Cardiac septum (tissue), 1 donor: ENCODE results near the gene BLM. TPM values are rescaled to one million over a fixed set of nuclear protein-coding genes. Genes with fewer than 3 reads are reported as not detected.
"Not testable (repeated sequence)": the region's sequence is repeated elsewhere in the genome, so short reads cannot be mapped to it uniquely, and the experiment has no call there.

Experiments
- DNase-seq: peaks from one replicate; pipeline ENCODE4 v3.0.0-alpha.2; 2020; ENCODE audit warnings: low spot score
- intact Hi-C: fragments of 100-400 bp; cut with DNase I; formaldehyde crosslinking; loops from one replicate; pipeline ENCODE4 v1.14.0; 2022
- total RNA-seq: library from RNA; stranded (reverse); fragmentation: NEBNext Ultra II Directional; extraction: Animal tissue kit (Norgen Biotek cat#: 25700); gene quantifications from one replicate; pipeline ENCODE4 v1.2.1, GENCODE V29; 2021
- donor health status: DM: no; HTN: no; CAD: no.

BLM gene
- total RNA-seq, 1 donor from 2014 or later = 0.75 TPM

DNA sequence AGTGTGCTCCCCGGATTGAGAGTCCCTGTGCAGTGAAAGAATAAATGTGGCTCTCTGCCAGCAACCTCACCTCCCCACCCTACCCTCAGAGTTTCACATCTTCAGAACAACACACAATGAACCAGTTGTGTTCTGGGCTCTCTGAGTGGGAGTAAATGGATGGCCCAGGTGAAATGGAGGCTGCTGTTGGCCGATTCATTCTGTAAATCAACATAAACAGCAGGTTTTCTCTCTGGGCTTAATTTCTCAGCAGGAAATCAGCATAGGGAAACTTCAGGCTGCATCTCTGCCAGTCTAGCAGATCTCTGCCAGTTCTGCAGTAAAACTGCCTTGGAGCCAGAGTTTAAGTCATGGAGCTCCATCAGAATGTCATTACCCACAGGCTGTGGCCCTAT, 96.6 kb downstream of the BLM start:
- DNase-seq = no peak
- intact Hi-C loops = no loop called here

DNA sequence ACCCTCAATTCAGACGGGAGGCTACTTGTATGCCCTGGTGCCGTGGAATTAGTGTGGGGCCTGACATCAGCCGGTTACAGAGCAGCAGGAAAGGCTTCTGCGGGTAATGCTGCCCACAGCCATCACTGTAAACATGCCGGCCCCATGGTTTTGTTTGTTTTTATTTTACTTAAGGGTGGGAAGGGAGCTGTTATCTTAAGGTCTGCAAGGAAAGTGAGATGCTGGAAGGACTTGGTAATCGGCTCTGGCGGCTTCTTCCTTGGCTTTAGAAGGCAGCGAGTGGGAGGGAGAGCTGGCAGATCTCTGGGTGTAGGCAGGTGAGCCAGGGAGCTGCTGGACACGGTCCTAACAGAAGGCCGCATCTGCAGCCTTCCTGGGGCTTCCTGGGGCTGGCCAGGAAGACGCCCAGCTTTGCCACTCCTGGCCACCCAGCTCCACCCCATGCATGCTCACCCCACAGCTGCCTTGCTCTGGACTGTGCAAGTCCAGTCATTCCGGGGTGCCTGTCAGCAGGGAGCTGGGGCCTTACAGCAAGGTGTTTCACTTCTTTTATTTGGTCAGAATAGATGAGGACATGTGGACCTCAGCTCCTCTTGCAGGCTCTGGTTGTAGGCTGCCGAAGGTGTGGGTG, 97.2 kb downstream of the BLM start:
- intact Hi-C loops = no loop called here

DNA sequence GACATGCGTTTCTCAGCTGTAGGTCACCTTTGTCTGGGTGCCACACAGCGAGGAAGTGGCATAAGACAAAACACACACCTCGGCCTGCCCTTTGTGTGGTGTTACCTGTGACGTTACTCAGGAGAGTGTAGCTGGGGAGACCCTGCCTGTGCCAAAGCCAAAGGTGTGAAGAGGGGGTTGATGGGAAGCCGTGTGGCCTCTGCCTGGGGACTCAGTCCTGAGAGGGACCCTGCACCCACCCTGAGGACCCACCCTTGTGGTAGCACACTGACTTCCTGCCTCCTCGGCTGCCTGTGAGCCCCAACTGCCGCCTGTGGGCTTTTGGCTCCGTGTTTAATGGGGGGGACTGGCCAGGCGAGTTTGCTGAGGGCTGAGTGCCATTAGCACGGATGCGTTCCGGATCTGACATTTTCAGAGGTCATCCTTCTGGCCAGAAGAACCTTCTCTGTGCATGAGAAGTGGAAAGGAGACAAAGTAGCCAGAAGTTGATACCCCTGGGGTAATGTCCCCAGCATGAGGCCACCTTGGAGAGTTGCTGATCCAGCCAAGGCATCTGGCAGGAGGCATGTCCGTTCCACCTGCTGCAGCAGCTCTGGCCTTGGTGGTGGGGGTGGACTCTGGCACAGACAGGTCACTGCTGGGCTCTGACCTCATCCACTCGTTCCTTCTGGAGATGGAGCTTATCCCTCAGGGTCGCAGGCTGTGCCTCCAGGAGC, 99.4 kb downstream of the BLM start:
- intact Hi-C loops = no loop called here

More for the DNA sequence above, 97.2 kb downstream of the BLM start:
- no peak for DNase-seq

DNA sequence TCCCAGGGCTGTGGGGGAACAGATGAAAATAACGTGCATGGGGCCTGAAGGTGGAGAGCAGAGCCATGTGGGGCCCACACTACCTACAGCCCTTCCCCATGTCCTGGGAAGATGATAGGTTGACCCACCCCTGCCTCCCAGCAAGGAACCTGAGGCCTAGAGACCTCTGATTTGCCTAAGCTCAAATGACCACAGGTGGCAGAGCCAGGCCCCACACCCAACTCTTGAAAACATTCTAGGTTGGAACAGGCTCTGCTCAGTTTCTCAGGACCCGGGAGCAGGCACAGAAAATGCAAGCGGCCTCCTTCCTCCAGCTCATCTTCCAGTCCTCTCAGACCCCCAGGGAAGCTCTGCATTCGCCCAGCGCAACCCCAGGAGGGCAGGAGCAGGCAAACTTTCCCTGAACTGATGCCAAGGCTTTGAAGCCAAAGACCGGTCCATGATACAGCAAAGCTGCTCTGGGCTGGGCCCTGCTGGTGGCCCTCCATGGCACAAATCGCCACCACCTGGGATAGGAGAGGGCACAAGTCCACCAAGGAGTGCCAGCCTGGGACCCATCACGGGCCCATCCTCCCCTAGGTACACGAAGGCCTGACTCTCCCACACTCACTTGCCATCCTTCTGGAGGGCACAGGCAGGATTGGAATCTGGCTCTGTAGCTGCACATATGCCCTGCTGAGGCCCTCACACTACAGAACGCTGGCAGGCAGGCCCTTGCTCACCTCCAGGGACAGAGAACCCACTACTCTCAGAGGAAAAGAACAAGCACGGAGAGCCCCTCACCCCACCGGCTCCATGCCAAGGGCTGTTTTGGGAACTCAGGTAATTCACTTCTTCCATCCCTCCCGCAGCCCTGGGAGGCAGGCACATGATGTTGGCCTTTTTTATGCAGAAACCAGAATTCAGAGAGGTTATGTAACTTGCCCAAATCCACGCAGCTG, 100.2 kb downstream of the BLM start:
- no peak for DNase-seq
- intact Hi-C loops = no loop called here

More for the DNA sequence above, 99.4 kb downstream of the BLM start:
- no peak for DNase-seq

DNA sequence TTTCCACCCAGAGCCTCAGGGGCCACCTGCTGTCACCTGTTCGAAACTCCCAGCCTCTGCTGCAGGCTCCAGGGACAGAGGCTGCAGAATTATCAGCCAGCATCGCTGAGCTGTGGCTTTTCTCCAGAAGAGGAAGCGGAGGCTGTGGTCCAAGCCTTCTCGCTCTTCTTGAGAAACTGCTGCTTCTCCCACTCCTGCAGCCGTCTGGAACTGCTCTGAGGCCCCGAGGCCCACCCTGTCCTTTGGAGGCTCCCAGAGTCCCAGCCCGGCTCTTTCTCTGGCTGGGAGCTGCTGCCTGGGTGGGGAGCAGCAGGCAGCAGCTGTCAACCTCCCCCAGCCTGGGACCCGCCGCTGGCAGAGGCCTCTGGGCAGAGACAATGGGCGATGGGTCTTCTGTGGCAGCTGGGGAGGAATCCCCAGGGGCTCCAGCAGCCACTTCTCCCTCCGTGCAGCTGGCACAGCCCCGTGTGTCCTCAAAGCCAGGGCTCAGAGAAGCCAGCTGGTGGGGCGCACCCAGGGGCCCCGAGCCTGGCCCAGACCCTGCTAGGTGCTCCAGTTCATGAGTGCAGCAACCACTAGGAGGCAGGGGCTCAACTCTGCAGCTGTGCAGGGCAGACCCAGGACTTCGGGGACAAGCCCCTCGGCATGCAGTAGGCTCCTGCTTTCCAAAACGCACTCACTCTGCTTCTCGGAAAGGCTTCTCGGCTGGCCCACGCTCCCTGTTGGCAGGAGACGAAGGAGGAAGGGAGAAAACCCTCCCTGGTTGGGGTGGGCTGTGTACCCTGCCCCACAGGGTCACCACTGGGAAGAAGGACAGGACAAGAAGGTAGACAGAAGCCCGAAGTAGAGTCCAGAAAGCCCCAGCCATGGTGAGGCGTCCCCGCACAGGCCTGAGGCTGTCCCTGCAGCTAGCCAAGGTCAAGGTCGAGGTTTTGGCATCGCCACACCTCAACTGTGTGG, 101.4 kb downstream of the BLM start:
- intact Hi-C loops = no loop called here
- DNase-seq = no peak

DNA sequence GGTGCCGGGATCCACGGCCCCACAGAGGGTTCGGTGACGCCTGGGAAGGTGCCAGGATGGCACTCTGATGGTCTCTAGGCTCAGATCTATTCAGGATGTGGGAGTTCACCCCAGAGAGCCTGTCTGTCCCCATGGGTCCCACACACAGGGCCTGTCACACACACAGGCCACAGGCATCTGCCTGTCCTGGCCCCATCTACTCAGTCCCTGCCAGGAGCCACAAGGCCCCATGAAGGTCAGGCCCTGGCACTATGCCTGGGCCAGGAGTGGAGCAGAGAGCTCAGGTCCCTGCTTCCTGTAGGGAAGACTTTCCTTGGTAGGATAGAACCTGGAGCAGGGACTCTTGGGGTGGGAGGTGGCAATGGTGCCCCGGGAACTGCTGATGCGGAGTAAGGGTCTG, 102.2 kb downstream of the BLM start:
- no peak for DNase-seq
- intact Hi-C loops = no loop called here

DNA sequence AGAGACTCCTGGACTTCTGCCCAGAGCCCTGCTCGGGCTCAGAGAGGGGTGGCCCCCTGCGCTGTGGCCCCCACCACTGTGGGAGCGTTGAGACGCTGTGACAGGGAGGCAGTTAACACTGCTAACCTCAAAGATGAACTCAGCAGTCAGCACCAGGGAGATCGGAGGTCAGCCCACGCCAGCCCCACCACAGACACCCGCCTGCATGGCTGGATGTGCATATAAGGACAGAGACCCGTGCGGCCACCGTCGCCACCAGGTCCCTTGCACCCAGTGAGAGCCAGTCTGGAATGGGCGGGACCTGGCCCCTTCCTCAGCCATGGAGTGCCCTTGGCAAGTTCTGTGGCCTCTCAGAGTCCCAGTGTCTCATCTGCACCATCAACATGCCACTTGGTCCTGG, 102.7 kb downstream of the BLM start:
- intact Hi-C loops = no loop called here

DNA sequence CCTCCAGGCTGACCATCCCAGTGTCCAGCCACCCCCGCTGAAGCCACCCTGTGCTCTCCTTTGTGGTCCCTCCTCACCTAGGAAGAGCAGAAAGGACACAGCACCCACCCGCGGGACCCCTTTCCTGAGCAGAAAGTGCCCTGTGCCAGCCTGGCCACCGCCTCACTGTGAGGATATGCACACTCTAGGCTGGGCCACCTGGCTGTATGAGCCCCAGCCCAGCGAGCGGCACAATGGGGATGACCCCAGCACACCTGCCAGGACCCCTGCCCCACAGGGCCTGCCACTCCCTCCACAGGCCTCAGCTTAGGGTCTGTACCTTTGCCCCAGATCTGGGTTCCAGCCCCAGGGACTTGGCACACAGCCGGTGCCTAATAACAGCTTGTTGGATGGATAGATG, 103.3 kb downstream of the BLM start:
- DNase-seq = no peak
- intact Hi-C loops = no loop called here

More for the DNA sequence above, 102.7 kb downstream of the BLM start:
- no peak for DNase-seq

DNA sequence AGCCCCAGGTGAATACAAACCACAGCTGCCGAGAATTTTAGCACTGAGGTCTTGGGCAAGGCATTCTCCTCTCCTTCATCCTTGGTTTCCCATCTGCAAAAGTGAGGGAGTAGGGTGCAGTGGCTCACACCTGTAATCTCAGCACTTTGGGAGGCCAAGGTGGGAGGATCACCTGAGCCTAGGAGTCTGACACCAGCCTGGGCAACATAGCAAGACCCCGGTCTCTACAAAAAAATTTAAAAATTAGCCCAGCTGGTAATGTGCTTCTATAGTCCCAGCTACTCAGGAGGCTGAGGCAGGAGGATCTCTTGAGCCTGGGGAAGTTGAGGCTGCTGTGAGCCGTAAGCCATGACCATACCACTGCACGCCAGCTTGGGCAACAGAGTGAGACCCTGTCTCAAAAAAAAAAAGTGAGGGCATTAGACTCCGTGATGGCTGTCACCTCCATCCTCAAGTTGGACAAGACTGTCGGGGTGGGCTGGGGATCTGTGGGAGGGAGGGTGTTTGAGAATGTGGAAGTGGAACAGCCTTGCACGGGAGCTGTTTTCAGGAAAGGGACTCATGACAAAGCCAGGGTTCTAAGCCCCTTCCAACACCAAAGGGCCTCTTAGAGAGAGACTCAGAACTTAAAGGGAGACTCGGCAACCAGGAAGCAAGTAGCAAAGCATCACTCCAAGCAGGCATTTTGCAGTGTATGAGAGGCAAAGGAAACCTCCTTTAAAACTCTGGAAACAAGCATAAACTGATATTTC, 105.2 kb downstream of the BLM start:
- intact Hi-C loops = no loop called here
- no peak for DNase-seq

DNA sequence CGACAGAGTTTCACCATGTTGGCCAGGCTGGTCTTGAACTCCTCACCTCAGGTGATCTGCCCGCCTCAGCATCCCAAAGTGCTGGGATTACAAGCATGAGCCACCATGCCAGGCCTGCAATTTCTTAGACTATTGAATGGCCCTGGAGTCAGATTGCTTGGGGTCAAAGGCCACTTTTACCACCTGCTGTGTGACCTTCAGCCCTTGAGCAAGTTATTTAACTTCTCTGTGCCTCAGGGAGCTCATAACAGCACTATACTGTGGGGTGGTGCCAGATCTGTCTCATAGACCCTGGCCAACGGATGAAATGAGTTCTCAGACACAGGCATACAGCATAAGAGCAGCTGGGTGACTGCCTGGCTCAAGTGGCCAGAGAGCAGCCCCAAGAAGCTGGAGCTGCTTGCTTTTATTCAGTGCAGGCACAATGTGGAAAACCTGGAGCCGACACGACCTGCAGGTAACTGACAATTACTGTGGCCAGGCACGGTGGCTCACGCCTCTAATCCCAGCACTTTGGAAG, 106.4 kb downstream of the BLM start:
- no peak for DNase-seq
- intact Hi-C loops = no loop called here

DNA sequence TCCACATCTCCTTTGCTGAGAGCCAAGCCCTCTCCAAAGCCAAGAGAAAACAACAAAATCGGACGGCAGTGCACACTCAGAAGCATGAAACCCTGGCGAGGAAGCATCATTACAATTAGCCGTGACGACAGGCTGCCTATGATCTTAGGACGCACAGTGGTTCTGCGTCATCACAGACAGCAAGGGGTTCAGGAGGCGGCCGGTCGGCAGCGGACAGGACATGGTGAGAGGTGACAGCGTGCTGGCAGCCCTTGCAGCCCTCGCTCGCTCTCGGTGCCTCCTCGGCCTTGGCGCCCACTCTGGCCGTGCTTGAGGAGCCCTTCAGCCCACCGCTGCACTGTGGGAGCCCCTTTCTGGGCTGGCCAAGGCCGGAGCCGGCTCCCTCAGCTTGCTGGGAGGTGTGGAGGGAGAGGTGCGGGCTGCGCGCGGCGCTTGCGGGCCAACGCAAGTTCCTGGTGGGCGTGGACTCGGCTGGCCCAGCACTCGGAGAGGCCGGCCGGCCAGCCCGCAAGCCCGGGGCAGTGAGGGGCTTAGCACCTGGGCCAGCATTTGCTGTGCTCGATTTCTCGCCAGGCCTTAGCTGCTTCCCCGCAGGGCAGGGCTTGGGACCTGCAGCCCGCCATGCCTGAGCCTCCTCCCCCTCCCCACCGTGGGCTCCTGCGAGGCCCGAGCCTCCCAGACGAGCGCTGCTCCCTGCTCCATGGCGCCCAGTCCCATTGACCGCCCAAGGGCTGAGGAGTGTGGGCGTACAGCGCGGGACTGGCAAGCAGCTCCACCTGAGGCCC, 108.2 kb downstream of the BLM start:
- DNase-seq, intact Hi-C loops: not testable (repeated sequence)

DNA sequence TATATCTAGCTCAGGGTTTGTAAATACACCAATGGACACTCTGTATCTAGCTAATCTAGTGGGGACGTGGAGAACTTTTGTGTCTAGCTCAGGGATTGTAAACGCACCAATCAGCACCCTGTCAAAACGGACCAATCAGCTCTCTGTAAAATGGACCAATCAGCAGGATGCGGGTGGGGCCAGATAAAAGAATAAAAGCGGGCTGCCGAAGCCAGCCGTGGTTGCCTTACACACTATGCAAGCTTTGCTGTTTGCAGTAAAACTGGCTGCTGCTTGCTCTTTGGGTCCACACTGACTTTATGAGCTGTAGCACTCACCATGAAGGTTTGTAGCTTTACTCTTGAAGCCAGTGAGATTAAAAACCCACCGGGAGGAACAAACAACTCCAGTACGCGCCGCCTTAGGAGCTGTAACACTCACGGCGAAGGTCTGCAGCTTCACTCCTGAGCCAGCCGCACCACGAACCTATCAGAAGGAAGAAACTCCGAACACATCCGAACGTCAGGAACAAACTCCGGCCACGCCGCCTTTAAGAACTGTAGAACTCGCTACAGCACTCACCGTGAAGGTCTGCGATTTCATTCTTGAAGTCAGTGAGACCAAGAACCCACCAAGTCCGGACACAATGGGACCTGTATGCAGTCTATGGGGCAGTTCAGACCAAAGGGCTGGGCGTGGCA, 109.2 kb downstream of the BLM start:
- DNase-seq, intact Hi-C loops: not testable (repeated sequence)

DNA sequence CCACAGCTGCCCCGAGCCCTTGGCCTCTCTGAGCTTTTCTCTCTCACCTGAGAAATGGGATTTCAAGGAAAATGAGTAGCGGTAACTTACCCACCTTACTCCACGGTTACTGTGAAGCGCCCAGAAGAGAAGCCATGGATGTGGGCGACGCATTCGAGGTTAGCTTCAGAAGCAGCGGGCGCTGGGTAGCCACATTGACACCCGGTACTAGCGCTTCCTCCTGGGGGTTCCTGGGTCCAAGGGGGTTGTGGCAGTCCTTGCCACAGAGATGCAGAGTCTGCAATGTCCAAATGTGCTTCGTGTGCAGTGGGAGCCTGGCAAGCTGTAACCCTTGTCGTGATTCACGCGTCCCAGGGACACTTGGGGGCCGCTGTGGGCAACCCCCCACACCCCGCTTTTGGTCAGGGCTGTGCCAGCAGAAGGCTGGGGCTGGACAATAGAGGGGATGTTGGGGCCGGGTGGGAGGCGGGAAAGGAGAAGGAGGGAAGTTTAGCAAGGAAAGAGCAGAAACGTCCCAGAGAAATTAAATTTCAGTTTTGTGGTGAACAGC, 109.8 kb downstream of the BLM start:
- intact Hi-C loops = no loop called here
- no peak for DNase-seq

DNA sequence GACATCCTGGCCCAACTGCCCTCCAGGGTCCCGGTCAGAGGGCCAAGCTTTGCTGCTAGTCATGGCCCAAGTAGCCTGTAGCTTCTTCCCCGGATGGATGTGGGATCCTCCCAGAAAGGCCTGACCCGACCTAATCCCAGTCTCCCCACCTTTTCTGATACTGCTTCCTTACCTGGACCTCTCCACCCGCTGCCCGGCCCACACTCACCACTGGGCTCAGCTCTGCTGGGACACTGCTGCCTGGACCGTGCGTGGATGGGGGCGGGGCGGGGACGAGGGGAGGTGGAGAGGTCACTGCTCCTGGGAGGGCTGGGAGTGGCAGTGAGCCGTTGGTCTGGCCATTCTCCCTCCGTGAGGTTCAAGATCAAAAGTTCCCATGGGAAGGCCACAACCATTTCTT, 111.0 kb downstream of the BLM start:
- intact Hi-C loops = no loop called here
- no peak for DNase-seq

DNA sequence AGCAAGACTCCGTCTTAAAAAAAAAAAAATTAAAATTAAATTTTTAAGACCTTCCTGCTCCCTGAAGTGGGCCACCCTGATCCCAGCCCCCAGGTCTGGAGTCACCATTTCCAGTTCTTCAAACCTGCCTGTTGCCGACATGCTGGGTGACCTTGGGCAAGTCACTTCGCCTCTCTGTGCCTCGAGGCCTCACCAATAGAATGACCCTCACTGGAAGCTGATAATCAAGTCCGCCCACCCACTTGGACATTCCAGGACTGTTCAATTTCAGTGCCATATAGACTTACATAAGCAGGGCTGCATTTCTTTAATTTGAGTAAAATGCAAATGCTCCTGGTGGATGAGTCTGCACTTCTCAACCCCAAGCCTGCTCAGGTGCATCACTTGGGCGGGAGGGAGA, 112.0 kb downstream of the BLM start:
- intact Hi-C loops = no loop called here
- DNase-seq = no peak

DNA sequence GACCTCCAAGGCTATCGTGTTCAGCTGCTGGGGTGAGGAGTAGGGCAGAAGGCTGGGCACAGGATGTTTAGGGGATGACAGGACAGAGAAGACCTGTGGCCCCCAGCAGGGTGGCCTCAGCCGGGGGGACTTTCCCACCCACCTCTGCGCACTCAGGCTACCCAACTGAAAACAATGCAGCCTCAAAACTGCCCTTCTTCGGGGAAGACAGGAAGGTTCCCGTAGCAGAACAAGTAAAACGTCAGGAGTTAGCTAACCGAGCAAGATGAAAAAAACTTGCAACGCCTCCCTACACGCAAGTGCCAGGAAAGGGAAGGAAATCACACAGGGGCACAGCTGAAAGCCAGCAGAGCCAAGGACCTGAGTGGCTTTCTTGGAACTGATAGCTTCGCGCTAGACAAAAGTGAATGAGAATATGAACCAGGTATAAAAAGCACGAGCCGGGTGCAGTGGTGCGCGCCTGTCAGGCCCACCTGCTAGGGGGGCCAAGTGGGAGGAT, 112.8 kb downstream of the BLM start:
- intact Hi-C loops = no loop called here
- DNase-seq = peak; percentile 86

DNA sequence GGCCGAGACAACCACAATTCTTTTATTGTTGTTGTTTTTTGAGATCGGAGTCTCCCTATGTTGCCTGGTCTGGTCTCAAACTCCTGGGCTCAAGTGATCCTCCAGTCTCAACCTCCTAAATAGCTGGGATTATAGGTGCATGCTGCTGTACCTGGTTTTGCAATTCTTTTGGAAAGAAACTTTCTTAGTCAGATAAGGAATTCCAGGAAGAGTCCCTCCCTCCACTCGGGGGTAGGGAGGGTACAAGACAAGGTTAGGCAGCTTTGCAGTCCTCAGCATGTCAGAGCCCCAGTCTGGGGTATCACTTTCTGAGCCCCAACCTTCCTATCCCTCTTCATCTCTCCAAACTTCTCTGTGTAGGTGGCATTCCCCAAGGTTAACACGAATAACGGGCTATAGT, 117.5 kb downstream of the BLM start:
- no peak for DNase-seq
- intact Hi-C loops = no loop called here
